ENCODE results near the gene IRGQ. TPM values are rescaled to one million over a fixed set of nuclear protein-coding genes. Genes with fewer than 3 reads are reported as not detected.

The IRGQ gene
- total RNA-seq, 1 experiment from 2014 or later, result 26.6 TPM

- DNase-seq (ENCODE audit: low read depth), result no peak
These were observed 53.8 kb downstream of the IRGQ start for GRCh38 chr19:43541920-43542650.

- DNase-seq (ENCODE audit: low read depth), result no peak
These were observed 55.6 kb downstream of the IRGQ start for GRCh38 chr19:43540381-43540780.

GRCh38 chr19:43538922-43539321, 57.0 kb downstream of the IRGQ start:
- DNase-seq (ENCODE audit: low read depth), result no peak

- DNase-seq (ENCODE audit: low read depth), result no peak
These were observed 60.8 kb downstream of the IRGQ start for GRCh38 chr19:43534816-43535761.

Other genes starting within 250 kb of the IRGQ start
- gene CD177, start 242.4 kb downstream of the IRGQ start, total RNA-seq (2014; rRNA removed; shearing (Covaris generic)), result 1.4 and 3.3 TPM in 2 replicates
- gene TEX101, start 181.2 kb downstream of the IRGQ start, total RNA-seq (2014; rRNA removed; shearing (Covaris generic)), result not detected in 2 replicates
- 0.27 and 0.34 TPM in 2 replicates for gene LYPD3, start 130.5 kb downstream of the IRGQ start, total RNA-seq (2014; rRNA removed; shearing (Covaris generic))
- gene PHLDB3, start 91.4 kb downstream of the IRGQ start, total RNA-seq (2014; rRNA removed; shearing (Covaris generic)), result 3.7 and 8.6 TPM in 2 replicates
- gene ETHE1, start 68.9 kb downstream of the IRGQ start, total RNA-seq (2014; rRNA removed; shearing (Covaris generic)), result 28.3 and 29.3 TPM in 2 replicates
- not detected in 2 replicates for gene ZNF575, start 62.9 kb downstream of the IRGQ start, total RNA-seq (2014; rRNA removed; shearing (Covaris generic))
- gene XRCC1, start 20.6 kb downstream of the IRGQ start, total RNA-seq (2014; rRNA removed; shearing (Covaris generic)), result 54.1 and 57.1 TPM in 2 replicates
- gene PINLYP, start 20.3 kb downstream of the IRGQ start, total RNA-seq (2014; rRNA removed; shearing (Covaris generic)), result 0.91 and 2.5 TPM in 2 replicates
- 15.5 and 16.3 TPM in 2 replicates for gene ZNF576, start 461 bp upstream of the IRGQ start, total RNA-seq (2014; rRNA removed; shearing (Covaris generic))
- gene SRRM5, start 16.0 kb upstream of the IRGQ start, total RNA-seq (2014; rRNA removed; shearing (Covaris generic)), result 0.05 and 0.30 TPM in 2 replicates
- 36.2 and 45.0 TPM in 2 replicates for gene ZNF428, start 23.5 kb upstream of the IRGQ start, total RNA-seq (2014; rRNA removed; shearing (Covaris generic))
- gene CADM4, start 43.7 kb upstream of the IRGQ start, total RNA-seq (2014; rRNA removed; shearing (Covaris generic)), result 1.5 and 4.0 TPM in 2 replicates
- 92.1 and 117 TPM in 2 replicates for gene PLAUR, start 74.0 kb upstream of the IRGQ start, total RNA-seq (2014; rRNA removed; shearing (Covaris generic))
- gene IRGC, start 119.9 kb upstream of the IRGQ start, total RNA-seq (2014; rRNA removed; shearing (Covaris generic)), result not detected in 2 replicates
- gene SMG9, start 158.8 kb upstream of the IRGQ start, total RNA-seq (2014; rRNA removed; shearing (Covaris generic)), result 16.0 and 24.0 TPM in 2 replicates
- gene KCNN4, start 184.8 kb upstream of the IRGQ start, total RNA-seq (2014; rRNA removed; shearing (Covaris generic)), result 20.6 and 30.3 TPM in 2 replicates
- 2.1 and 5.5 TPM in 2 replicates for gene LYPD5, start 206.3 kb upstream of the IRGQ start, total RNA-seq (2014; rRNA removed; shearing (Covaris generic))
- gene ZNF283, start 231.2 kb upstream of the IRGQ start, total RNA-seq (2014; rRNA removed; shearing (Covaris generic)), result 4.2 and 5.6 TPM in 2 replicates

Data from M059J (cell line).